ENCODE results near the gene DICER1.

DICER1 gene

GRCh38 chr14:95056476-95056875 lies 100.9 kb downstream of the DICER1 start:
- DNase-seq (ENCODE audit: low read depth) = no peak

- no peak for DNase-seq (ENCODE audit: low read depth)
Observed at GRCh38 chr14:95055318-95055717, 102.0 kb downstream of the DICER1 start.

GRCh38 chr14:95054346-95055280 lies 102.7 kb downstream of the DICER1 start:
- no peak for DNase-seq (ENCODE audit: low read depth)

GRCh38 chr14:95052016-95052585 lies 105.2 kb downstream of the DICER1 start:
- no peak for DNase-seq (ENCODE audit: low read depth)

GRCh38 chr14:95049952-95050351 lies 107.4 kb downstream of the DICER1 start:
- no peak for DNase-seq (ENCODE audit: low read depth)

- DNase-seq (ENCODE audit: low read depth) = no peak
Observed at GRCh38 chr14:95048771-95049312, 108.5 kb downstream of the DICER1 start.

- DNase-seq (ENCODE audit: low read depth) = no peak
Observed at GRCh38 chr14:95047754-95048153, 109.6 kb downstream of the DICER1 start.

- DNase-seq (ENCODE audit: low read depth) = no peak
Observed at GRCh38 chr14:95046711-95047681, 110.3 kb downstream of the DICER1 start.

- no peak for DNase-seq (ENCODE audit: low read depth)
Observed at GRCh38 chr14:95045836-95046430, 111.4 kb downstream of the DICER1 start.

- no peak for DNase-seq (ENCODE audit: low read depth)
Observed at GRCh38 chr14:95045106-95045701, 112.1 kb downstream of the DICER1 start.

- no peak for DNase-seq (ENCODE audit: low read depth)
Observed at GRCh38 chr14:95044463-95045105, 112.7 kb downstream of the DICER1 start.

- DNase-seq (ENCODE audit: low read depth) = no peak
Observed at GRCh38 chr14:95043732-95044462, 113.4 kb downstream of the DICER1 start.

- no peak for DNase-seq (ENCODE audit: low read depth)
Observed at GRCh38 chr14:95043314-95043713, 114.0 kb downstream of the DICER1 start.

GRCh38 chr14:95041477-95042020 lies 115.8 kb downstream of the DICER1 start:
- DNase-seq (ENCODE audit: low read depth) = no peak

GRCh38 chr14:95040708-95041476 lies 116.4 kb downstream of the DICER1 start:
- DNase-seq (ENCODE audit: low read depth) = no peak

GRCh38 chr14:95039993-95040348 lies 117.4 kb downstream of the DICER1 start:
- DNase-seq (ENCODE audit: low read depth) = no peak

GRCh38 chr14:95039259-95039992 lies 117.9 kb downstream of the DICER1 start:
- DNase-seq (ENCODE audit: low read depth) = no peak

GRCh38 chr14:95038521-95039250 lies 118.6 kb downstream of the DICER1 start:
- DNase-seq (ENCODE audit: low read depth) = no peak
